GM23338 (cell line): ENCODE data around the gene AXIN1. TPM values are rescaled to one million over a fixed set of nuclear protein-coding genes. Genes with fewer than 3 reads are reported as not detected.

Experiments
- ATAC-seq: fragments of 200-7000 bp; cut with Tn5 transposase; 3 replicates; pipeline ENCODE4 v1.9.1; 2020
- DNase-seq: peaks from one replicate; pipeline ENCODE4 v3.0.0-alpha.2; 2015; ENCODE audit warnings: low spot score
- H2AFZ ChIP-seq: fragments of 200-600 bp; sonication (generic); 2 replicates; pipeline ENCODE4 v1.8.0; 2016; ENCODE audit warnings: antibody characterized with exemption, mild to moderate bottlenecking, moderate library complexity
- H3F3A ChIP-seq: fragments of 200-600 bp; sonication (generic); replicated peaks from 2 replicates; pipeline ENCODE4 v1.8.0; 2017; ENCODE audit warnings: antibody characterized with exemption, mixed run types, low read depth
- H3K27ac ChIP-seq: fragments of 200-600 bp; sonication (generic); 2 replicates; pipeline ENCODE4 v1.6.1; 2016; ENCODE audit warnings: low read depth
- H3K27me3 ChIP-seq: fragments of 200-600 bp; sonication (generic); 2 replicates; pipeline ENCODE4 v1.8.0; 2016; ENCODE audit warnings: mild to moderate bottlenecking, mixed run types, moderate library complexity; ENCODE audit not compliant: insufficient read depth
- H3K36me3 ChIP-seq: fragments of 200-600 bp; sonication (generic); 2 replicates; pipeline ENCODE4 v1.8.0; 2016; ENCODE audit warnings: mild to moderate bottlenecking; ENCODE audit not compliant: insufficient read depth
- H3K4me1 ChIP-seq: fragments of 200-600 bp; sonication (generic); 2 replicates; pipeline ENCODE4 v1.8.0; 2016; ENCODE audit warnings: mild to moderate bottlenecking, moderate library complexity; ENCODE audit not compliant: insufficient read depth
- H3K4me2 ChIP-seq: fragments of 200-600 bp; sonication (generic); 2 replicates; pipeline ENCODE4 v1.7.1; 2017; ENCODE audit warnings: mixed run types
- H3K4me3 ChIP-seq: fragments of 200-600 bp; sonication (generic); 2 replicates; pipeline ENCODE4 v1.6.1; 2016; ENCODE audit warnings: mixed run types
- H3K79me2 ChIP-seq: fragments of 200-600 bp; sonication (generic); replicated peaks from 2 replicates; pipeline ENCODE4 v1.8.0; 2017; ENCODE audit warnings: mild to moderate bottlenecking; ENCODE audit not compliant: insufficient read depth
- H3K9me2 ChIP-seq: fragments of 200-600 bp; sonication (generic); 2 replicates; pipeline ENCODE4 v1.8.0; 2017; ENCODE audit not compliant: insufficient read depth
- H4K20me1 ChIP-seq: fragments of 200-600 bp; sonication (generic); replicated peaks from 2 replicates; pipeline ENCODE4 v1.8.0; 2017; ENCODE audit warnings: mild to moderate bottlenecking; ENCODE audit not compliant: insufficient read depth
- H3K27ac Mint-ChIP-seq: 2 replicates; pipeline ENCODE4 v1.8.0; 2020; ENCODE audit warnings: inconsistent platforms, mild to moderate bottlenecking, moderate library complexity, mixed read lengths
- H3K27me3 Mint-ChIP-seq: 3 replicates; pipeline ENCODE4 v1.8.0; 2022; ENCODE audit warnings: low read depth, mild to moderate bottlenecking, moderate library complexity, mixed read lengths, inconsistent platforms; ENCODE audit not compliant: insufficient read depth, poor library complexity
- H3K36me3 Mint-ChIP-seq: 3 replicates; pipeline ENCODE4 v1.8.0; 2021; ENCODE audit warnings: low read depth, mild to moderate bottlenecking, inconsistent platforms, moderate library complexity, mixed read lengths
- H3K4me1 Mint-ChIP-seq: 3 replicates; pipeline ENCODE4 v1.8.0; 2020; ENCODE audit warnings: mild to moderate bottlenecking, inconsistent platforms, mixed read lengths
- H3K4me3 Mint-ChIP-seq: 3 replicates; pipeline ENCODE4 v1.8.0; 2021; ENCODE audit warnings: moderate library complexity, mild to moderate bottlenecking, inconsistent platforms, mixed read lengths
- H3K9me3 Mint-ChIP-seq: 3 replicates; pipeline ENCODE4 v1.8.0; 2020; ENCODE audit warnings: moderate library complexity, mild to moderate bottlenecking, inconsistent platforms, mixed read lengths
- CREB1 ChIP-seq: fragments of 250-450 bp; sonication (Bioruptor Pico); IDR thresholded peaks from 2 replicates; pipeline ENCODE4 v1.5.0; 2020; ENCODE audit warnings: low read depth, mild to moderate bottlenecking, moderate library complexity
- CTCF ChIP-seq, 2 experiments: fragments of 200-600 bp in 1 of 2; sonication (generic) in 1 of 2; conservative IDR thresholded peaks; 2 replicates each; pipeline versions ENCODE4 v1.5.1 to v1.6.1; 2016 to 2017; ENCODE audit warnings: antibody characterized with exemption in 2 of 2, low read depth in 2 of 2, mild to moderate bottlenecking in 2 of 2, moderate library complexity in 1 of 2
- EZH2 ChIP-seq: fragments of 200-600 bp; sonication (generic); IDR thresholded peaks from one replicate; pipeline ENCODE4 v1.8.0; 2017; ENCODE audit warnings: antibody characterized with exemption, mild to moderate bottlenecking, low read depth; ENCODE audit not compliant: unreplicated experiment
- EZH2phosphoT487 ChIP-seq: fragments of 200-600 bp; sonication (generic); IDR thresholded peaks from one replicate; pipeline ENCODE4 v1.8.1; 2018; ENCODE audit warnings: antibody characterized with exemption; ENCODE audit not compliant: unreplicated experiment
- JUNB ChIP-seq: IDR thresholded peaks from one replicate; pipeline ENCODE4 v1.6.1; 2016; ENCODE audit warnings: antibody characterized with exemption; ENCODE audit not compliant: unreplicated experiment
- NANOG ChIP-seq: IDR thresholded peaks from 2 replicates; pipeline ENCODE4 v1.6.1; 2016; ENCODE audit warnings: antibody characterized with exemption, borderline replicate concordance
- REST ChIP-seq: IDR thresholded peaks from one replicate; pipeline ENCODE4 v1.6.1; 2018; ENCODE audit warnings: antibody characterized with exemption; ENCODE audit not compliant: unreplicated experiment
- STAT1 ChIP-seq: IDR thresholded peaks from one replicate; pipeline ENCODE4 v1.6.1; 2016; ENCODE audit warnings: antibody characterized with exemption; ENCODE audit not compliant: unreplicated experiment
- ZNF462 ChIP-seq: fragments of 250-450 bp; sonication (Bioruptor Pico); IDR thresholded peaks from 2 replicates; pipeline ENCODE4 v1.5.0; 2020; ENCODE audit warnings: mild to moderate bottlenecking, moderate library complexity
- polyA plus RNA-seq: library from polyadenylated mRNA; unstranded; fragments of >200 nt; fragmentation: Nextera tagmentation; extraction: Ambion mirVana; gene quantifications from 2 replicates; pipeline ENCODE4 v1.2.1, GENCODE V29; 2016
- total RNA-seq: library from RNA; depleted of rRNA; stranded (reverse); fragments of >200 nt; shearing (Covaris generic); gene quantifications from 2 replicates; pipeline ENCODE4 v1.2.3, GENCODE V29; 2014

The AXIN1 gene
- total and polyA plus RNA-seq, 2 experiments from 2014 or later: 14.3 to 54.5 TPM

- ATAC-seq (no peak), DNase-seq (no peak)
- Histone ChIP-seq H3K4me1 (peaks cover 33% of the 10 kb centered on the region), H4K20me1 (peaks cover 5% of the 10 kb centered on the region), H3K79me2 (peaks cover 29% of the 10 kb centered on the region), H3K27ac (no peak overlapping the region), H3K4me2 (peak overlapping the region; percentile 90), H3F3A (peaks cover 30% of the 10 kb centered on the region), H3K4me3 (peak overlapping the region; percentile 95), H3K27me3 (no peaks in the 10 kb centered on the region), H2AFZ (no peak overlapping the region), H3K9me2 (no peaks in the 10 kb centered on the region), H3K36me3 (peaks cover 3% of the 10 kb centered on the region; the same call in 1 of the 2 replicates)
- TF ChIP-seq CTCF (conservative IDR thresholded peaks at IDR 0.05; ENCODE audit: low read depth in 2 of 2) (no peak), STAT1 (no peak), REST (no peak), EZH2 (no peak), NANOG (no peak), EZH2phosphoT487 (no peak), JUNB (no peak), CREB1 (CRISPR knock-in tag) (no peak)
- Mint-ChIP-seq H3K36me3 (peaks cover 13% of the 10 kb centered on the region; the same call in 2 of the 3 replicates), H3K4me3 (peak overlapping the region; percentile 83), H3K9me3 (no peaks in the 10 kb centered on the region; the same call in 2 of the 3 replicates), H3K27ac (no peak overlapping the region), H3K4me1 (peaks cover 27% of the 10 kb centered on the region), H3K27me3 (peaks cover 24% of the 10 kb centered on the region)
Observed at GRCh38 chr16:380762-381011, 28.2 kb upstream of the AXIN1 start.

- no peak overlapping the region for H3K27ac ChIP-seq
- H3K27me3 ChIP-seq: no peaks in the 10 kb centered on the region
- H3K4me3 ChIP-seq: peak overlapping the region; percentile 95
- H3K36me3 ChIP-seq: peaks cover 3% of the 10 kb centered on the region; the same call in 1 of the 2 replicates
- H3K27ac Mint-ChIP-seq: no peak overlapping the region
- H3F3A ChIP-seq: peaks cover 30% of the 10 kb centered on the region
- no peak for ATAC-seq
- peaks cover 29% of the 10 kb centered on the region for H3K79me2 ChIP-seq
- peak overlapping the region; percentile 90 for H3K4me2 ChIP-seq
- H3K9me3 Mint-ChIP-seq: no peaks in the 10 kb centered on the region; the same call in 2 of the 3 replicates
- H3K4me1 Mint-ChIP-seq: peaks cover 27% of the 10 kb centered on the region
- no peaks in the 10 kb centered on the region for H3K9me2 ChIP-seq
- no peak for DNase-seq
- H3K27me3 Mint-ChIP-seq: peaks cover 24% of the 10 kb centered on the region
- peaks cover 13% of the 10 kb centered on the region; the same call in 2 of the 3 replicates for H3K36me3 Mint-ChIP-seq
- no peak overlapping the region for H2AFZ ChIP-seq
- peaks cover 27% of the 10 kb centered on the region for H3K4me1 ChIP-seq
- peaks cover 5% of the 10 kb centered on the region for H4K20me1 ChIP-seq
- H3K4me3 Mint-ChIP-seq: peak overlapping the region; percentile 83
- TF ChIP-seq ZNF462 (CRISPR knock-in tag) (no peak), NANOG (no peak), EZH2 (no peak)
Observed at GRCh38 chr16:379961-380761, 27.6 kb upstream of the AXIN1 start.
